Stimulated activated CD4-positive, alpha-beta T cell treated with anti-CD3 and anti-CD28 coated beads, Interleukin-12 subunit alpha, Interleukin-12 subunit beta, amount 100 ng/mL, for 4 hours (primary cell): ENCODE measurements around the gene ARSB.
A peak's percentile ranks its signal among the peaks of the same experiment; 100 is the strongest.
"Not testable (repeated sequence)": the region's sequence is repeated elsewhere in the genome, so short reads cannot be mapped to it uniquely, and the experiment has no call there.

Source experiments
- DNase-seq: peaks from one replicate; pipeline ENCODE4 v3.0.0-alpha.2; 2020

The ARSB gene

DNA sequence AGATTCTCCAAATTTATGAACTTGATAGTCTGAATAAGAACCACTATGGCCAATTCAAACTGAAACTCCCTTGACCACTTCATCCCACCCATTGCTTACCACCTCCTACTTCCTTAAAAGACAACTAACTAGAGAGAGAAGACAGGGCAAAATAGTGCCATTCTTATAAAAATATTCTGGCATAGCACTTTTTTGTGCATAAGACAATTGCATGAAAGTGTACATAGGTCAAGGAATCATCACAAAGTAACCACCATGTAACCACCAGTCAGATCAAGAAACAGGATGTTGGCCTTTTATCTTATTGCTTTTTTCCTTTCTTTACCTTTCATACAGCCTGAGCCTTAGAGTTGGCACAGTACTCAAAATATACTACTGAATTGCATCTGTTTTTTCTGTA, 8.1 kb upstream of the ARSB start:
- DNase-seq = no peak

DNA sequence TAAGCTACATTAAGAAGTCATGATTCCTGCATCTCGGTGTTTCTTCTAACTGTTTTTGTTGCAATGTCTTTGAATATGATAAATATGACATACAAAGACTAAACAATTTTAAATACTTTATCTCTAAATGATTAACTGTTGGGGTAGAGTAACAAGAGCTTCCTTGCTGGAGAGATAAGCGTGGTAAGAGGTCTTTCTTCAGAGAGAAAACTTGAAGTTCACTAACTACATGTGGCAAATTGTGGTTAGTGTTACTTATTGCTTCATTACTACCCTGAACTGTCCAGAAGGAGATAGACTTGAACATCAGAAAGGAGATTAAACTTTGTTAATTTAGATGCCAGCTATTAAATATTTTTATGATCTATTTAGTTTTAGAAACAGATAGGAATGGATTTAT, 7.0 kb upstream of the ARSB start:
- no peak for DNase-seq

DNA sequence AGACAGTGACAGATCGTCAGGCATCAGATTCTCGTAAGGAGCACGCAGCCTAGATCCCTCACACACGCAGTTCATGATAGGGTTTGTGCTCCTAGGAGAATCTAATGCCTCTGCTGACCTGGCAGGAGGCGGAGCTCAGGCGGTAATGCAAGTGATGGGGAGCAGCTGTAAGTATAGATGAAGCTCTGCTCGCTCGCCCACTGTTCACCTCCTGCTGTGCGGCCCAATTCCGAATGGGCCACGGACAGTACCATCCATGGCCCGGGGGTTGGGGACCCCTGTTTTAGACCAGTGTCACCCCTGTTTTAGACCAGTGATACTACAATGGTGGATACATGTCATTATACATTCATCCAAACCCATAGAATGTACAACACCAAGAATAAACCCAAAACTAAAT, 4.0 kb upstream of the ARSB start:
- no peak for DNase-seq

GRCh38 chr5:78985725-78986223, 664 bp upstream of the ARSB start:
- peak; percentile 30 for DNase-seq

DNA sequence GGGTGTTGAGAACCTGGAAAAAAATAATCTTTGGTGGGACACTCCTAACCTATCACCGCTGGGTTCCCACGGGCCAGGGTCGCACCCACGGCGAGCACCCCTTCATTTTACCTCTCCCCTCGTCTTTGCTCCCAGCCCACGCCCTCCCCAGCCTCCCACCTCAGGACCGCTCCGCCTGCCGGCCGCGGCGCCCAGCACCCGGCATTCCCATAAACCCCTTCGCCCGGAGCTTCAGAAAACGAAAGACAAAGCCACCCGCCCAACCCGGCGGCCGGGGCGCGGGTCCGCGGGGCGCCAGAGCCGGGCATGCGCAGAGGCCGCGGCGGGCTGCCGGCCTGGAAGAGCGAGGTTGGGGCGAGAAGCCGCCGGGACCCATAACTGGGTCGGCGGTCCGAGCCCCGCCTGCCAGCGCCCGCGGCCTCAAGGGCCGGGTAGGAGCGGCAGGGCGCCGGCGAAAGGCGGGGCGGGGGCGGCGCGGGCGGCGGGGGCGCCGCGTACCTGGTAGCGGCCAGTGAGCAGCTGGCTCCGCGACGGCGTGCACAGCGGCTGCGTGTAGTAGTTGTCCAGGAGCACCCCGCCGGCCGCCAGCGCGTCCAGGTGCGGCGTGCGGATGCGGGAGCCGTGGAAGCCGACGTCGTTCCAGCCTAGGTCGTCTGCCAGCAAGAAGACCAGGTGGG, 533 bp downstream of the ARSB start:
- peak; percentile 74 for DNase-seq

DNA sequence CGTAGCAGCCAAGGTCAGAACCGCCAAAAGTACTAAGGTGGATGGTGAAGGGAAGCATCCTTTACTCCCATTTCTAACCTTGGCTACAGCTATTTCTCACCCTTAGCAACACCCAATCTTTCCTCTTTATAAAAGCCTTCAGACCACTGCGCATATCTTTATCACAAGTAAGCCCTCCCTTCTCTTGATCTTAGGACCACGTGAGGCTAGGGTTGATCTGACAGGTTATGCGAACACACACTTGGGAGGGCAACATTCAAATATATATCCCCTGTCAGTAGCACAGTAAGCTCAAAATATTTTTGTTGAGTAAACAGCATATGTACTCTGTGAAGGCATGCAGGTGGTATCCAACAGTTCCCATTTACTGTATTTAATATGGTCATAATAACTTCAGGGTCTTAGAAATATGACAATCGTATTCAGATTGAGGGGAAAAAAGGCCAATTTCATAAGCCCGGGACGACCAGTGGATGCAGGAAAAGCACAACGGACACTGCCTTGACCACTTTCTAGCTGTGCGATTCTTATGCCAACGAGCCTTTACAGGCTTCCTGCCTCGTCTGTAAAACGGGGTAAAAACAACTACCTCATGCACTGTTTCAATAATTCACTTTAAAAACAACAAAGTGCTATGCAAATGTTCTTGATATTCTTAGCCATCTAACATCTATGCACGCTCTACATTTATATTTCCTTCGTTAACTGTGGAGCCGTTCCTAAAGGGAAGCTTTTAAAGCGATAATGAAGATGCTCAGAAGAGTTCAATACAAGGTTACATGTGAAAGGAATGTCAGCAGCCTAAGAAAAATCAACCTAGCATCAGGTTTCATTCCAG, 1.3 kb downstream of the ARSB start:
- no peak for DNase-seq

DNA sequence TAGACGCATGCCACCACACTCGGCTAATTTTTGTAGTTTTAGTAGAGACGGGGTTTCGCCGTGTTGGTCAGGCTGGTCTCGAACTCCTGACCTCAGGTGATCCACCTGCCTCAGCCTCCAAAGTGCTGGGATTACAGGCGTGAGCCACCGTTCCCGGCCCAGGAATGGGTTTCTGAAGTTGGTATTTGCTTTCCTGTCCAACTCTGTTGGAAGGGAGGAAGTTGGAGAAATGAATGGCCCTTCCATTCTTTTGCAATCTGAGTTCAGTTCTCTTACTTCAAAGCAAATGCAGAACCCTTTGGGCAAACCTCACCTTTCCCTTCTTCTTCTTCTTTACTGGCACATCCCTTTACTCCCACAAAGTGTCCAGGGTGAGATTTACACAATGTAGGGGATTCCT, 1.9 kb downstream of the ARSB start:
- not testable (repeated sequence) for DNase-seq

DNA sequence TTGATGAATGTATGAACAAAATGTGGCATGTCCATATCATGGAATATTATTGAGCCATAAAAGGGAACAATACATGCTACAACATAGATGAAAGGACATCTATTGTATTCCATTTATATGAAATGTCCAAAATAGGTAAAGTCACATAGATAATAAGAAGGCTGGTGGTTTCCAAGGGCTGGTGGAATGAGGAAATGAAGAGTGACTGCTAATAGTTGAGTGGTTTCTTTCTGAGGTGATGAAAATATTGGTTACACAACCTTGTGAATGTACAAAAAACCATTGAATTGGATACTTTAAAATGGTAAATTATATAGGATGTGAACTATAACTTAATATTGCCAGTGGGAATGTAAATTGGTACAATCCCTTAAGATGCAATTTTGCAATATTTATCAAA, 5.2 kb downstream of the ARSB start:
- DNase-seq = no peak

GRCh38 chr5:78979117-78979742, 5.9 kb downstream of the ARSB start:
- no peak for DNase-seq

GRCh38 chr5:78975035-78975434, 10.1 kb downstream of the ARSB start:
- DNase-seq = no peak

DNA sequence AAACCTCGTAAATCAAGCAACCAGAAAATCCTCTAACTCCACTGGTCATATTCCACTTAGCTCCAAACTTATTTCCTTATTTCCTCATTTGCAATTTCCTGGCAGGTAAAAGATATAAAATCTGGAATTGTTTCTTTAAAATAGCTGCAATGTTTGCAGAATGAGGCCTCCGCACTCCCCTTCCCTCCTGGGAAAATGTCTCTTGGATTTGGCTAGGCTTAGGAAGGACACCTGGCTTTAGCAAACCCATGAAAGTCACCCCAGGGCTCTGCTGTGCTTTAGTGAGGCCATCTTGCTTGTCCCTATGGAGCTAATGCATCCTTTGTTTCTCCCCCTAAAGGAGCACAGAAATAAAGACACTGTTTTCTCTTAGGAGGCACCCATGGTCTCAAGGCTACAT, 10.5 kb downstream of the ARSB start:
- DNase-seq = no peak

DNA sequence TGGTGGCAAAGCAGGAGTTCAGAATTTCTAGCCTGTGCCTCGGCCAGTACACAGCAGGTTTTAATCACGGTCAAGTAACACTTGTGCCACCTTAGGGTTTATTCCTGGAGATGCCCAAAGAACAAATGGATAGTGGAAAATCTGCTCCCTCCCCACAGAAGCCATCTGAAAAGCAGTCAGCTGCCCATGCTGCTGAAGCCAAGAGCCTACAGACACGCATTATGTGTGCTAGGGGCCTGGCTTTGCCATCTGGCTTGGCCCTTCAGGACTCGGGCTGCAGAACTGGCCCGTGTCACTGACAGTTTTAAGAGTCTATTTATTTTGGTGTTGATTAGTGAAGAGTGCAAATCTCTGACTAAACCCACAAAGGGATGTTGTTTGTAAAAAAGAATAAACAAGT, 11.1 kb downstream of the ARSB start:
- DNase-seq = no peak

DNA sequence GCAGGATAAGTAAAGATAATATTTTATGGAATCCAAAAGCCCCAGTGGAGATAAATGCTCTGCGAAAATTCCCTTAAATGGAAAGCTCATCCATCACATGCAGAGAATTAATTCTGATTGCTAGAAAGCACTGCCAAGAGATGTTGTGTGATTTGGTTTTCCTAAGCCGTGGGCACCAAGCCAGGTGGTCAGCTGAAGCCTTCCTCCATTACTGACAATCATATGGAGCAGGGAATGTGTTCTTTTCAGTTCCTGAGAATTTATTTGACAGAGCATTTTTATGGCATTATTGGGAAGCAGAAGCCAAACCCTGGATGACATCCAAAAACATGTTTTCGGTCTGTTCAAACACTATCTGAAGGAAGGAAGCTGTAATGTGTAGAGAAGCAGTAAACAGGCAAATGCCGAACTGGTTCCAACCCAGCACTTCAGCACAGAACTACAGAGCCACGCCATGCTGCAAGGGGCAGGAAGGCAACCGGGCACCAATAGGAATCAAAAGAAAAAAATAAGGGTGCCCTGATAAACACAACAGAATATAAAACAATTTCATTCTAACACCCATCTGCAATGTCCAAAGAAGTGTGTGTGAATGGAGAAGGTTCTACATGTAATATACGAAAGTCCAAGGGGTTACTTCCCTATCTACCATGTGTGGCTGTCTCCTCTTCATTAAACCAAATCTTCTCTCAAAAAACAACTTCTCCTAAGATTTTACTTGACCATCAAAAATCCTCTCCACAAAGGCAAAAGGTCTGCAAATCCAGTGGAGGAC, 12.3 kb downstream of the ARSB start:
- no peak for DNase-seq

GRCh38 chr5:78971998-78972397, 13.1 kb downstream of the ARSB start:
- no peak for DNase-seq

- DNase-seq = no peak
Measured at GRCh38 chr5:78968781-78969180, 16.3 kb downstream of the ARSB start.

- no peak for DNase-seq
Measured at GRCh38 chr5:78964889-78965288, 20.2 kb downstream of the ARSB start.

DNA sequence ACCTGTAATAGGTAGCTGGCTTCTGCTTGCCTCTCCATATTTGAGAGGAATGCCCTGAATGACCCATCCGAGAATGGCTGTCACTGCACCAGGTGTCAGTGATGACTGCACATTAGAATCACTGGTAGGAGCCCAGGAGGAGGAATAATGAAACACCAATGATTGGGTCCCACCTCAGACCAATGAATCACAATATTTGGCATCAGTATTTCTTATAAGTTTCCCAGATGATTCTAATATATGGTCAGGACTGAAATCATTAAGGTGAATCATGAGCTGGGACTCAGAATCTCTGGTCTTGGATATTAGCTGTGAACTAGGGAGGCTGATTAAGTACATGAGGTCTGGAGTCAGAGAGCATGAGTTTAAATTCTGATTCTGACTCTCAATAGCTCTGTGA, 23.4 kb downstream of the ARSB start:
- DNase-seq = no peak

- DNase-seq = no peak
Measured at GRCh38 chr5:78959767-78960166, 25.3 kb downstream of the ARSB start.

DNA sequence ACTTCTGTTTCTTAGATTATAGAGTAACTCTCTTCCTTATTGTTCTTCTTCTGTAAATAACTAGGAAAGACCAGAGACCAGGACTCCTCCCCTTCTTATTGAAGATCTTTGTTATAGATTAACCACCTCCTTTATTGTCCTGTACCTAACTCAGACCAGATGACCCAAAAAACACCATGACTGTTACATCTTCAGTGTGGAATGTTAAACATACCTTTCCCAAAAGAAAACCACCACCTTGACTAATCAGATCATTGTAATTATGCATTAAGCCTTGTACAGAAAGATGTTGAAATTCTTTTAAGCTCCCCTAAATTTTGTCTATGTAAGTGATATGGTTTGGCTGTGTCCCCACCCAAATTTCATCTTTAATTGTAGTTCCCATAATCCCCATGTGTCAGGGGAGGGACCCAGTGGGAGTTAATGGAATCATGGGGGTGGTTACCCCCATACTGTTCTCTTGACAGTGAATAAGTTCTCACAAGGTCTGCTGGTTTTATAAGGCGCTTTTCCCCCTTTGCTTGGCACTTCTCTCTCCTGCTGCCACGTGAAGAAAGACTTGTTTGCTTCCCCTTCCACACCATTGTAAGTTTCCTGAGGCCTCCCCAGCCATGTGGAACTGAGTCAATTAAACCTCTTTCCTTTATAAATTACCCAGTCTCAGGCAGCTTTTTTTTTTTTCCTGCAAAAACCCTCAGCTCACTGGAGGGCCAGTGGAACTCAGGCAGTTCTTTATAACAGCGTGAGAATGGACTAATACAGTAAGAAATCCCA, 26.3 kb downstream of the ARSB start:
- DNase-seq = no peak

DNA sequence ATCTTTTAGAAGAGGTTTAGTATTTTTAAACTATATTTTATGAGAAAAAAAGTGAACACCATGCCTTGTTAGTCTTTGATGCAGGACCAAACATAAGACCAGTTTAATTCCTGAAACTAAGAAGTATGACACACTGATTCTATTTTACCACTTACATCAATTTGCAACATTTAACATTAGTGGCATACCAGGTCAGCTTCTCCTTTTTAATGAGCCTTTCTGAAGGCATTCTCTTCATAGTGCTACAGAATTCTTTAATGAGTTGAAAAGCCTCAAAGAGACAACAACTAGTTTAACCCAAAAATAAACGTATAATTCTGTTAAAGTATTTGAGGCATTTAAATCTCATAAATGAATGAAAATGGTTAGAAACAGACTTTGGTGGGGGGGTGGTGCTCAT, 28.2 kb downstream of the ARSB start:
- DNase-seq = no peak

DNA sequence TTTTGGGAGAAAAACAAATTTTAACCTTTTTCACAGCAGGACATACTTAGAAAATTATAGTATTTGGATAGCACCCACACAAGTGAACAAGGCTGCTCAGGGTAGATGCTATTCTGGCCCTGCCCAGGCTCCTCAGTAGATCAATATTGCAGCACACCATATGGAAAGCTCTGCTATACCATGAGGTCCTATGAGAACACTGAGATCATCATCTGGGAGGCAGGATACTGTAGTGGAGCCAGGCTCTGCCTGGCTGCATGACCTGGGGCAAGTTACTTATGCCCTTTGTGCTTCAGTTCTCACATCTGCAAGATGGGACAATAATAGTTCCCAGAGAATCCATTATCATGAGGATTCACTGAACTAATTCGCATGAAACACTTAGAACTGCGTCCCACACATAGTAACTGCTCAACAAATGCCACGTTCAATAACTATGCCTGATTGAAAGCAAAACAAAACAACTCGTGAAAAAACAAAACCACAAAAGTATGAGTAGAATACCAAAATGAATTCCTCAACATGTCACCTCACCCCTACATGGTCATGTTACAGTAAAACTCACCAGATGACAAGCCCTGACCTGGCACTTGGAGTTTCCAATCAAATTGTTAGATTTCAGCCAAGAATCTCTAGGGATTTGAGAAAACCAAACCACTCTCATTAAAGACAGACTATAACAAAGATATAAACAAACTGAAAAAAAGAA, 31.9 kb downstream of the ARSB start:
- DNase-seq = no peak

DNA sequence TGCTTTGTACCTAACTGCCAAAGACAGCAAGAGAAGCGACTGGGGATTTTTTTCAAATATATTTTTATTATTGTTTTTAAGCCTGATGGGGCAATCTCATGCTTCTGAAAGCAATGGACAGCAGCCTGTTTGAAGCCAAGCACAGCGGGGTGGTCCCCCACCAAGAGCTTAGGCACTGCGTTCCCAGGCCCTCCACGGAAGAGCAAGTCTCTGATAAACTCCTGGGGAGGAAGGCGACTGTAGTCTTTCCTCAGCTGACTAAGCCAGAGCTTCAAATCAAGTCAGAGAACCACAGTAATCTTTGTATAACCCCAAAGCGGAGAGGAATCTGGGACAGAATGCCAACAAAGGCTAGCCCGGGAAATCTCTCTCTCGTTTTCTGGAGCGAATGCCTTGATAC, 54.4 kb downstream of the ARSB start:
- DNase-seq = no peak
